ENCODE results near the gene BBS5. TPM values are rescaled to one million over a fixed set of nuclear protein-coding genes. Genes with fewer than 3 reads are reported as not detected.
"Not testable (repeated sequence)": the region's sequence is repeated elsewhere in the genome, so short reads cannot be mapped to it uniquely, and the experiment has no call there.

Gene BBS5
- 0.24 TPM for polyA plus RNA-seq

DNA sequence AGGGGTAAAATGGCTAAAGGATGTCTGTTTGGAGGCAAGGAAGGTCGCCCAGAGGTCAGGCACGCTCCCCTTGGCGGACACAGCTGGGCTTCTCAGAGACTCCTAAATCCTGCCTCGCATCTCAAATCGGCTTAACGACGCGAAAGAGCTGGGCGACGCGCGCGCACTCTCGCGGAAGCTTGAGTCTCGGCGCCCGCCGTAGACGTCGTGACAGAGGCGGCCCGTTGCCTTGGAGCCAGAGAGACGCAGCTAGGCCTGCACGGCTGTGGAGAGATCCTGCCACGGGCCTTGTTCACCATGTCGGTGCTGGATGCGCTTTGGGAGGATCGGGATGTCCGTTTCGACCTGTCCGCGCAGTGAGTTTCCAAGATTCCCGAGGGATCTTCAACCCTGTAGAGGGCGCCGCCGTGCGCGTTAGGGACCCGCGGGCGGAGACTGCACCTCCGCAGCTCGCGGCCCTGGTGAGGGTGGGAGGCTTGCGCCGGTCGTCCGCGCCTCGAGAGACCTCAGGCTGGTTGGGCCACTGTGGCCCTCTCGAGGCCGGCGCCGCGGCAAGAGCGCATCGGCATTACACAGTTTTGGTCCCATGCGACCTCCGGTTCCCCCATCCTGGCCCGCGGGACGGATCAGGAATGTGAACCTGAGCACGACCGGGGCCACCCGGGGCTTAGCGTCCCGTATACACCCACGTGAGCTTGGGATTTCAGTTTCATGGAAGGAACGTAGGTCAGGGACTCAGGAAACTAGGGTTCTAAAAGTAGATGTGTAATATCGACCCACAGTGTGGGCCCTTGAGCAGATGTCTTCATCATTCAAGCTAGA lies at the start of gene BBS5:
Gene BBS5, plus strand, starts transcription at position 238 of the 822 bp plus-strand sequence. Its CDS starts 60 bp downstream, at position 298.
- H3K27ac Mint-ChIP-seq: peak within 1 kb of the TSS; percentile 8 to 78 (median 76)
- peak within 1 kb of the TSS; percentile 84 to 95 (median 93) for H3K4me3 Mint-ChIP-seq
- no peaks in the 10 kb centered on the region for H3K36me3 Mint-ChIP-seq
- H3K27me3 Mint-ChIP-seq: peaks cover 3% of the 10 kb centered on the region
- H3K9me3 Mint-ChIP-seq: no peaks in the 10 kb centered on the region
- peaks cover 3 to 8% (median 7%) of the 10 kb centered on the region in 3 donors for H3K4me1 Mint-ChIP-seq

DNA sequence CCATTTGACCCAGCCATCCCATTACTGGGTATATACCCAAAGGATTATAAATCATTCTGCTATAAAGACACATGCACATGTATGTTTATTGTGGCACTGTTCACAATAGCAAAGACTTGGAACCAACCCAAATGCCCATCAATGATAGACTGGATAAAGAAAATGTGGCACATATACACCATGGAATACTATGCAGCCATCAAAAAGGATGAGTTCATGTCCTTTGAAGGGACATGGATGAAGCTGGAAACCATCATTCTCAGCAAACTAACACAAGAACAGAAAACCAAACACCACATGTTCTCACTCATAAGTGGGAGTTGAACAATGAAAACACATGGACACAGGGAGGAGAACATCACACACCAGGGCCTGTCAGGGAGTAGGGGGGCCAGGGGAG lies 47.5 kb upstream of the BBS5 start:
- H3K36me3 Mint-ChIP-seq, H3K4me3 Mint-ChIP-seq, H3K4me1 Mint-ChIP-seq, H3K27ac Mint-ChIP-seq, H3K9me3 Mint-ChIP-seq: not testable (repeated sequence)
- H3K27me3 Mint-ChIP-seq: peaks cover 17% of the 10 kb centered on the region

DNA sequence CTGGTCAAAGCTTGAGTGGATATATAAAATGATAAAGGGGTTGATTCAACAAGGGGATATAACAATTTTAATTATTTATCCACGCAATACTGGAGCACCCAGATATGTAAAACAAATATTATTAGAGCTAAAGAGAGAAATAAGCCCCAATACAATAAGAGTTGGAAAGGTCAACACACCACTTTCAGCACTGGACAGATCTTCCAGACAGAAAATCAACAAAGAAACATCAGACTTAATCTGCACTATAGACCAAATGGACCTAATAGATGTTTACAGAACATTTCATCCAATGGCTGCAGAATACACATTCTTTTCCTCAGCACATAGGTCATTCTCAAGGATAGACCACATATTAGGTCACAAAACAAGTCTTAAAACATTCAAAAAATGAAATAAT lies 45.1 kb upstream of the BBS5 start:
- H3K27ac Mint-ChIP-seq, H3K9me3 Mint-ChIP-seq, H3K4me3 Mint-ChIP-seq, H3K4me1 Mint-ChIP-seq, H3K36me3 Mint-ChIP-seq: not testable (repeated sequence)
- peaks cover 16% of the 10 kb centered on the region for H3K27me3 Mint-ChIP-seq

DNA sequence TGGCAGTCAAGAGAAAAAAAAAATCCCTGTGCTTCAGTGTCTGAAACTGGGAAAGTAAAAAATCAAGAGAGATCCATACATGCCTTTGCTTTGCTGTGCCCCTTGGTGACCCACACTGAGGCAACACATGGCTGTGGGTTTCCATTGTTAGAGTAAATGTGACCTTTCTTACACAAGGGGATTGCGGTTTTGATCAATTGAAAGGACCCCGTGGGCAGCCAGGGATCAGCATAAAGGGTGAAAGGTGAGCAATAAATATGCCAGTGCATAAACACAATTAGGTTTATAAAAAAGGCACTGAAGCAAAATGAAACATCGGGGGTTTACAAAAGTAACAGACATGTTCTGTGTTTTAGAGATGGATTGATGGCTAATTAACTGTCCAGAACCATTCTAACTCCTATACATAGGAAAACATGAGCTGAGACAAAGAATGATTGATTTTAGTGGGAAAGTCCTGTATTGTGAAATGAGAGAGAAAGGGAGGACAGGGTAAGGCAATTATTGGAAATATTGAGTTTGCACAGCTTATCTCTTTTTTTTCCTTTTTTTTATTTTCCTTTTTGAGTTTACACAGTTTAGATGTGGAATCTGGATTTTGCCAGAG lies 40.7 kb upstream of the BBS5 start:
- Mint-ChIP-seq H3K9me3 (peaks cover 0 to 4% (median 2%) of the 10 kb centered on the region in 3 donors), H3K4me1 (no peaks in the 10 kb centered on the region), H3K36me3 (no peaks in the 10 kb centered on the region), H3K4me3 (no peak overlapping the region), H3K27ac (no peak overlapping the region), H3K27me3 (peaks cover 16% of the 10 kb centered on the region)

DNA sequence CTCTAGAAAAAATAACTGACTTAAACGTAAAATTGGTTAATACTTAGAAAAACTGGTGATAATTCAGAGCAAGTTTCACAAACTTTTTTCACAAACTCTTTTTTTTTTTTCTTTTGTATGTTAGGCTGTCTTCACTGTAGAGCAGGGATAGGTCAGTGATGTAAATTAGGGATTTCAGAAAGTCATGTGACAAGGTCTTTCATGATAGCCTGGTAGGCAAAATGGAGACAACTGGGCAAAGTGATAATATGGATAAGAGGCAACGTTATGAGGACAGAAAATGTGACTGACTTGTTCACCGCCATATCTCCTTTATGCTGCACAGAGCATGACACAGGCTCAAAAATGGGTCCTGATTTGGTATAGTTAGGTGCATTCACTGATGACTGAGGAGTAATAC lies 39.4 kb upstream of the BBS5 start:
- no peak overlapping the region for H3K4me3 Mint-ChIP-seq
- H3K9me3 Mint-ChIP-seq: peaks cover 0 to 4% (median 2%) of the 10 kb centered on the region in 3 donors
- no peaks in the 10 kb centered on the region for H3K4me1 Mint-ChIP-seq
- no peaks in the 10 kb centered on the region for H3K36me3 Mint-ChIP-seq
- H3K27me3 Mint-ChIP-seq: peaks cover 16% of the 10 kb centered on the region
- no peak overlapping the region for H3K27ac Mint-ChIP-seq

DNA sequence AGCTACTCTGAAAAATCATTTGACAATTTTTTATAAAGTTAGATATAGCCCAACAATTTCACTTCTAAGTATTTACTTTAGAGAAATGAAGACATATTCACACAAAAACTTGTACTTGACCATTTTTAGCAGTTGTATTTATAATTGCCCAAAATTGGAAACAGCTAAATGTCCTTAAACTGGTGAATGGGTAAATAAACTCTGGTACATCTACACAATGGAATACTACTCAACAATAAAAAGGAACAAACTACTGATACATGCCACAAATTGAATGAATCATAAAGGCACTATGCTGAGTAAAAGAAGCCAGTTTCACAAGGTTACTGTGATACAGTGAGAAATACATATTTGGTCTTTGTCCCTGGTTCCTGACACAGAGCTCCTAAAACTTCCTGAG lies 32.8 kb upstream of the BBS5 start:
- Mint-ChIP-seq H3K36me3 (no peaks in the 10 kb centered on the region), H3K4me3 (no peak overlapping the region), H3K4me1 (no peaks in the 10 kb centered on the region), H3K9me3 (no peaks in the 10 kb centered on the region), H3K27me3 (peaks cover 2% of the 10 kb centered on the region), H3K27ac (no peak overlapping the region)

DNA sequence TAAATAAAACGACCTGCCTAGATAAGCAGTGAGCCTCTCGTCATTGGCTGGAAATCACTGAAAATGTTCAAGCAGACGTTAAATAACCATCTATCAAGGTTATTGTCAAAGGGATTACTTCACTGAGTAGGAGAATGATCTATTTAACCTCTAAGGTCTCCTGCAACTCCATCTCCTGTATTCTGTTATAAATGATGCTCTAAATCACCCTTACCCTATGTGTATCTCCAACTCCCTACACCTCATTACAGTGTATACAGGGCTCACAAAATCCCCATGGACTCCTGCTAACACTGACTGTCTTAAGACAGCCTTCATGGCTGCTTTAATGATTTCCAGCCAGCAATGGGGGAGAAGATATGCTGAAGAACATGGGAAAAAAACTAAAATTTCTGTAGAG lies 31.0 kb upstream of the BBS5 start:
- Mint-ChIP-seq H3K36me3 (no peaks in the 10 kb centered on the region), H3K27me3 (no peaks in the 10 kb centered on the region), H3K27ac (no peak overlapping the region), H3K4me1 (no peaks in the 10 kb centered on the region), H3K9me3 (no peaks in the 10 kb centered on the region), H3K4me3 (no peak overlapping the region)

DNA sequence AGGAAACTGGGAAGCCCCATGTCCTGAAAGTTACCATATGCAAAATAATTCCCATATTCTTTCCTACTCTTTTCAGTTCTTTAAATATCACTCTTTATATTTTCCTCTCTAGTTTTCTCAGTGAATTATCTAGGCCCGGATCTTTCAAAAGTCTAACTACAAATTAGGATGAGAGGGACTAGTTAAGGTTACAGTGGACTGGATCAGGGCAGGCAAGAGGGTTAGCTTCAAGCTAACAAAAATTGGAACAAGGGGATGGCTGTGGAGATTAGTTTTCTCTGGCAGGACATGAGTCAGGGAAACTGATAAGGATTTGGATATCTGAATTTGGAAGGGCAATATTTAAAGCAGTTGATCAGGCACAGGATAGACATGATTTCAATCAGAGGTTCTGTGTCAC lies 30.4 kb upstream of the BBS5 start:
- no peak overlapping the region for H3K27ac Mint-ChIP-seq
- no peaks in the 10 kb centered on the region for H3K9me3 Mint-ChIP-seq
- no peaks in the 10 kb centered on the region for H3K27me3 Mint-ChIP-seq
- H3K36me3 Mint-ChIP-seq: no peaks in the 10 kb centered on the region
- no peak overlapping the region for H3K4me3 Mint-ChIP-seq
- peaks cover 0 to 1% (median 0%) of the 10 kb centered on the region in 3 donors for H3K4me1 Mint-ChIP-seq

DNA sequence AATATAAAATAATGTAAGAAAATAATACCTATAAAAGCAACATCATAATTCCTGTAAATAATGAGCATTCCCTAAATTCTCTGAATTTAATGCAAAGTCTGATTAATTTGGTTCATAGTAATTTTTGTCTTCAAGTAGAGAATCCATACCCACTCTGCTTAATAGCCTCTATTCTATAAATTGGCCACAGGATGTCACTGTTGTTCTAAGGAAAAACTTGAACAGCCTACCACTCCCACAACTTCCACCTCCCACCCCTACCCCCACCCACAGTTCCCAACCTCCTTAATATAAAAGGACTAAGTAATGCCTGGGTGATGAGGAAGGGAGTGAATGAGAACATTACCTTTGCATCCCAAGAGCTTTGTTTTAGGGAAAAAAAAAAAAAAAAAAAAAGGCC lies 27.2 kb upstream of the BBS5 start:
- Mint-ChIP-seq H3K9me3 (no peaks in the 10 kb centered on the region), H3K27me3 (no peaks in the 10 kb centered on the region), H3K36me3 (no peaks in the 10 kb centered on the region), H3K4me3 (no peak overlapping the region), H3K27ac (no peak overlapping the region), H3K4me1 (peaks cover 0 to 1% (median 0%) of the 10 kb centered on the region in 3 donors)

DNA sequence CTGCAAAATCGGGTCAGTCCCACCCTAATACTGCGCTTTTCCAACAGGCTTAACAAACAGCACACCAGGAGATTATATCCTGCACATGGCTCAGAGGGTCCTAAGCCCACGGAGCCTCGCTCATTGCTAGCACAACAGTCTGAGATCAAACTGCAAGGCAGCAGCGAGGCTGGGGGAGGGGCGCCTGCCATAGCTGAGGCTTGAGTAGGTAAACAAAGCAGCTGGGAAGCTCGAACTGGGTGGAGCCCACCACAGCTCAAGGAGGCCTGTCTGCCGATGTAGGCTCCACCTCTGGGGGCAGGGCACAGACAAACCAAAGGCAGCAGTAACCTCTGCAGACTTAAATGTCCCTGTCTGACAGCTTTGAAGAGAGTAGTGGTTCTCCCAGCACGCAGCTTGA lies 26.2 kb upstream of the BBS5 start:
- not testable (repeated sequence) for H3K27me3 Mint-ChIP-seq, H3K27ac Mint-ChIP-seq, H3K4me1 Mint-ChIP-seq, H3K4me3 Mint-ChIP-seq, H3K36me3 Mint-ChIP-seq, H3K9me3 Mint-ChIP-seq

DNA sequence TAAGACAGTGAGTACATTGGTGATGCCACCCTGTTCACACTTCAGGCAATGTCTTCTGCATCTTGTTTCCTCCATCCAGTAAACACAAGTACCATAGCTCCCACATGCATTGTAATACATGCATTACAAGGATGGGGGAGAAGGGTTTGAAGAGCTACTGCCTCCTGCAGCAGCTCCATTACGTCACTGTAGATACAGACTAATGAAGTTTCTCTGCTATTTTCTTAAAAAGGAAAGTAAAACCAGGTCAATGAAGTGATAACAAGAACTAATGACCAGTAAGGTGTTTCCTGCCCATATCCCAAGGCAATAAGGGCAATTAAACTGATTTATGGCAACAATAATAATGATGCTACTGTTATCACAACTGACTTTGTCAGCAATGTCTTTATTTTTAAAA lies 18.2 kb upstream of the BBS5 start:
- Mint-ChIP-seq H3K9me3 (peaks cover 0 to 2% (median 0%) of the 10 kb centered on the region in 3 donors), H3K4me1 (no peaks in the 10 kb centered on the region), H3K27me3 (no peaks in the 10 kb centered on the region), H3K27ac (no peak overlapping the region), H3K4me3 (no peak overlapping the region), H3K36me3 (peaks cover 2% of the 10 kb centered on the region)

DNA sequence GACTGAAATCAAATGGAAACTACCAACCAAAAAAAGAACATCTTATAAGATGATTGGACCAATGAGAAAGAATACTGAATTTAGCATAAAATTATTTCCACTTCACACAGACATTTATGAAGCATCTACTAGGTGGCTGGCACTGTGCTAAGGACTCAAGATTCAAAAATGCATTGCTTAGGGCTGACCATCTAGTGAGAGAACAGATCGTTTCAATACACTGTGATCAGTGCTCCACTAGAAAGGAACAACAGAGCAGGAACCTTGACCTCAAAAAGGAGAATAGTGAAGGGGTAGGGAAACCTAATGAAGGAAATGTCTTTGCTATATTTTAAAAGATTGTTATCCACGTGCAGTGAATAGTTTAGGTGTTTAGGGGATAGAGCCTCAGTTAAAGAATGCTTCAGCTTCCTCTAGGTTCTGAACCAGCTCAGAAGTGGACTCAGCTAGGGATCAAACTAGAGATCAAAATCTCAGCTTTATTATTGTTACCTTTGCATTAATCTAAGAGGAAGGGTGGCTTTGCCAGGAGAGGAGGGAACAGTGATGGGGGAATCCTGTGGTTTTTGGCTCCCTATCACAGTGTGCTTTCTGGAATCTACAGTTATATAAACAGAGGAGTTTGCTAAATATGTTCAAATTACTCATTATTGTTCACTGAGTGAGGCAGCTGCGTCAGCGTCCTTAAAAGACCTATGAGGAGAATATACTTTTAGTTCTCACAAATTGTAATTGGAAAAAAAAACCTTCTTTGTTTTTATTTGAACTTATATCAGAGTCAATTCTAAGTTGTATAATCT lies 16.2 kb upstream of the BBS5 start:
- Mint-ChIP-seq H3K4me1 (no peaks in the 10 kb centered on the region), H3K4me3 (no peak overlapping the region), H3K9me3 (no peaks in the 10 kb centered on the region), H3K27me3 (no peaks in the 10 kb centered on the region), H3K36me3 (peaks cover 2% of the 10 kb centered on the region), H3K27ac (no peak overlapping the region)

DNA sequence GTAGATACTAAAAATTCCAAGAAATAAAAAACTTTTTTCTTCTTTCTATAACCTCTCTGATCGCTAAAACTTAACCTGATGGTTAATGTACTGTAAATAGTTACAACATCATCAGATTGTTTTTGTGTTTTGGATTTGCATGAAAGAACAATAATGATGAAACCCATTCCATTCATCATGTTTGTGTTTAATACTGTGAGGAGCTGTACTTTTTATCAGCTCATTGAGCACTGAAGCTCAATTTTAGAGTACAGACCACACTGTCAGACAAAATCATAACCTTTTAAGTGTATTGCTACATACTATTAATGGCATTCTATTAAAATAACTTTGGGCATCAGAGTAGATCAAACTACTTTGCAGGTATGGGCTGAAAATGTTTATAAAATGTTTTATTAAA lies 14.8 kb upstream of the BBS5 start:
- Mint-ChIP-seq H3K27ac (no peak overlapping the region), H3K4me3 (no peak overlapping the region), H3K27me3 (no peaks in the 10 kb centered on the region), H3K9me3 (no peaks in the 10 kb centered on the region), H3K36me3 (peaks cover 2% of the 10 kb centered on the region), H3K4me1 (no peaks in the 10 kb centered on the region)

DNA sequence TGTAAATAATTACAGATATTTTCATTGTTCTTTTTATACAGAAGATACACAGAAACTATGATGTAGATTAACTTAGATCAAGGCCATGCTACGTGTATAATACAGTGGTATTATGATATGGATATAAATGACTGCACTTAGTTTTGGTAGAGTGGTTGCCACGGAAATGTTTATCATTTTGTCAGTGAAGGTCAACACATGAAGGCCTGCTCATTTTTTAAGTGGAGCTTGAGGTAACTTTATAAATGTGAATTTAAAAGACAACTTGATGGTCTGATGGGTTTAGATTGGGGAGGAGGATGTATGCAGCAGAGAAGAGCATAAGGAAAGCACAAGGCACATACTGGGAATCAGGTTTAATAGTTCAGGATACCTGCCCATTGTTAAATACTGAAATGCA lies 14.4 kb upstream of the BBS5 start:
- Mint-ChIP-seq H3K36me3 (peaks cover 2% of the 10 kb centered on the region), H3K4me3 (no peak overlapping the region), H3K27ac (no peak overlapping the region), H3K27me3 (no peaks in the 10 kb centered on the region), H3K4me1 (no peaks in the 10 kb centered on the region), H3K9me3 (no peaks in the 10 kb centered on the region)

DNA sequence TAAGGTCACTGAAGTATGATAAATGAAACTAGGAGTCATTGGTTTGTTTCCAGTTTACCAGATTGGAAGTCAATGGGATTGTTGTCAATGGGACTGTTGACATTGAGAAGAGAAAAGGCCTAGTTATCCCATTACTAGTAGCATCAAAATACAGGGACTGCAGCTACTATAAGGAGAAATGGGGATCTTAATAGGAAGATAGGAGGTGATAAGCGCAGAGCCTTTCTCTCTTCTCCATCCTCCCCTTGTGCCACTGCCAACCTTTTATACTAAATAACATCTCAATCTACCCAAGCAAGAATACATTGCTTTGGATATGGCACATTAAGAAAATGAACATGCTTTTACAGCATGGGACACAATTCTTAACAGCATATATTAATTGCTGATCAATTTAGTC lies 10.5 kb upstream of the BBS5 start:
- Mint-ChIP-seq H3K36me3 (peaks cover 2% of the 10 kb centered on the region), H3K4me1 (no peaks in the 10 kb centered on the region), H3K27me3 (no peaks in the 10 kb centered on the region)

More for the DNA sequence above, 10.5 kb upstream of the BBS5 start:
- Mint-ChIP-seq H3K4me3 (no peak overlapping the region), H3K27ac (peak overlapping the region in 1 of 3 donors; percentile 5), H3K9me3 (no peaks in the 10 kb centered on the region)

Measured in IgD-negative memory B cell (primary cell).